Neural cell (in vitro differentiated cells): Measurements from ENCODE around the gene SPDEF.

Experiments
- CTCF ChIP-seq: fragments of 450-650 bp; IDR thresholded peaks from 2 replicates; pipeline ENCODE4 v1.5.1; 2014; ENCODE audit warnings: antibody characterized with exemption, mild to moderate bottlenecking, moderate library complexity; ENCODE audit not compliant: poor library complexity, severe bottlenecking
- MXI1 ChIP-seq: fragments of 450-650 bp; conservative IDR thresholded peaks from 2 replicates; pipeline ENCODE4 v1.6.1; 2014; ENCODE audit warnings: antibody characterized with exemption, mild to moderate bottlenecking; ENCODE audit not compliant: poor library complexity, severe bottlenecking
- POLR2AphosphoS5 ChIP-seq: IDR thresholded peaks from 2 replicates; pipeline ENCODE4 v1.6.1; 2012
- RAD21 ChIP-seq: fragments of 450-650 bp; conservative IDR thresholded peaks from 2 replicates; pipeline ENCODE4 v1.6.1; 2014; ENCODE audit warnings: antibody characterized with exemption, mild to moderate bottlenecking, moderate library complexity
- TAF1 ChIP-seq: IDR thresholded peaks from 2 replicates; pipeline ENCODE4 v1.6.1; 2012; ENCODE audit warnings: low read depth

- TF ChIP-seq RAD21 (no peak), POLR2AphosphoS5 (no peak), TAF1 (no peak), MXI1 (no peak), CTCF (no peak)
Measured at GRCh38 chr6:34585108-34585507, 29.0 kb upstream of the SPDEF start.
